Lower leg skin (tissue), 4 donors: ENCODE data around the gene MAP2K1. TPM values are rescaled to one million over a fixed set of nuclear protein-coding genes. Genes with fewer than 3 reads are reported as not detected.

Source experiments
- DNase-seq, 2 donors: peaks; one replicate each; pipeline ENCODE4 v3.0.0-alpha.2; 2019; ENCODE audit warnings: low spot score in 2 of 2
- H3K4me3 ChIP-seq: fragments of 200-600 bp; sonication (generic); 2 replicates; pipeline ENCODE4 v1.5.1; 2017; ENCODE audit warnings: mild to moderate bottlenecking, low read depth; ENCODE audit not compliant: poor library complexity, severe bottlenecking
- POLR2A ChIP-seq, 2 donors: fragments of 450-650 bp; IDR thresholded peaks; one replicate each; pipeline ENCODE4 v1.6.1; 2016 to 2017; ENCODE audit warnings: antibody characterized with exemption in 2 of 2, mild to moderate bottlenecking in 1 of 2, moderate library complexity in 1 of 2
- WGBS, 2 donors: methylation state at CpG; one replicate each; pipeline ENCODE4 v1.1.5; 2018; 5-methylcytosine and 5-hydroxymethylcytosine counted together
- intact Hi-C: fragments of 100-400 bp; cut with DNase I; formaldehyde crosslinking; loops from one replicate; pipeline ENCODE4 v1.15.0; 2023; ENCODE audit warnings: low total_unique reads
- total RNA-seq, 4 donors: library from RNA; depleted of rRNA; stranded (reverse); fragments of >200 nt; gene quantifications; one replicate each; pipeline ENCODE4 v1.1.0, GENCODE V29; 2016
- TF ChIP-seq, protein P1 (sequence below), 3 donors: fragments of 450-650 bp; IDR thresholded peaks; one replicate each; pipeline ENCODE4 v1.5.1; 2016; ENCODE audit warnings: antibody characterized with exemption in 3 of 3, mild to moderate bottlenecking in 3 of 3, moderate library complexity in 2 of 3

Gene MAP2K1
- total RNA-seq, 4 donors from 2014 or later, result 19.1 to 38.1 (median 26.7) TPM

DNA sequence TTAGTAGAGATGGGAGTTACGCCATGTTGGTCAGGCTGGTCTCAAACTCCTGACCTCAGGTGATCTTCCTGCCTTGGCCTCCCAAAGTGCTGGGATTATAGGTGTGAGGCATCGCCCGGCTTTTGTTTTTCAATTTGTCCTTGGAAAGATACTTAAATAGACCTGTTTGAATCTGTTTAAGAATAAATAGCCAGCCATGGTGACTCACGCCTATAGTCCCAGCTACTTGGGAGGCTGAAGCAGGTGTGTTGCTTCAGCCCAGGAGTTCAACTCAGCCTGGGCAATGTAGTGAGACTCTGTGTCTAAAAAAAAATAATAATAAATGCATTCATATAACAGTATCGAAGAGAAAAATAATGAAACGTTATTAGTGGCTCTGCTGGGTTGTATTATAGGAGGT is 93.6 kb downstream of the MAP2K1 start:
- 87% methylated on average over 6 of the region's 6 CpGs for WGBS, 2 donors
- DNase-seq, result peak in 1 of 2 donors; percentile 56
- H3K4me3 ChIP-seq, result no peak overlapping the region
- intact Hi-C loops, result no loop called here
- TF ChIP-seq, protein P1, sequence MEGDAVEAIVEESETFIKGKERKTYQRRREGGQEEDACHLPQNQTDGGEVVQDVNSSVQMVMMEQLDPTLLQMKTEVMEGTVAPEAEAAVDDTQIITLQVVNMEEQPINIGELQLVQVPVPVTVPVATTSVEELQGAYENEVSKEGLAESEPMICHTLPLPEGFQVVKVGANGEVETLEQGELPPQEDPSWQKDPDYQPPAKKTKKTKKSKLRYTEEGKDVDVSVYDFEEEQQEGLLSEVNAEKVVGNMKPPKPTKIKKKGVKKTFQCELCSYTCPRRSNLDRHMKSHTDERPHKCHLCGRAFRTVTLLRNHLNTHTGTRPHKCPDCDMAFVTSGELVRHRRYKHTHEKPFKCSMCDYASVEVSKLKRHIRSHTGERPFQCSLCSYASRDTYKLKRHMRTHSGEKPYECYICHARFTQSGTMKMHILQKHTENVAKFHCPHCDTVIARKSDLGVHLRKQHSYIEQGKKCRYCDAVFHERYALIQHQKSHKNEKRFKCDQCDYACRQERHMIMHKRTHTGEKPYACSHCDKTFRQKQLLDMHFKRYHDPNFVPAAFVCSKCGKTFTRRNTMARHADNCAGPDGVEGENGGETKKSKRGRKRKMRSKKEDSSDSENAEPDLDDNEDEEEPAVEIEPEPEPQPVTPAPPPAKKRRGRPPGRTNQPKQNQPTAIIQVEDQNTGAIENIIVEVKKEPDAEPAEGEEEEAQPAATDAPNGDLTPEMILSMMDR (IDR thresholded peaks at IDR 0.05), result no peak
- TF ChIP-seq POLR2A (IDR thresholded peaks at IDR 0.05), result no peak

DNA sequence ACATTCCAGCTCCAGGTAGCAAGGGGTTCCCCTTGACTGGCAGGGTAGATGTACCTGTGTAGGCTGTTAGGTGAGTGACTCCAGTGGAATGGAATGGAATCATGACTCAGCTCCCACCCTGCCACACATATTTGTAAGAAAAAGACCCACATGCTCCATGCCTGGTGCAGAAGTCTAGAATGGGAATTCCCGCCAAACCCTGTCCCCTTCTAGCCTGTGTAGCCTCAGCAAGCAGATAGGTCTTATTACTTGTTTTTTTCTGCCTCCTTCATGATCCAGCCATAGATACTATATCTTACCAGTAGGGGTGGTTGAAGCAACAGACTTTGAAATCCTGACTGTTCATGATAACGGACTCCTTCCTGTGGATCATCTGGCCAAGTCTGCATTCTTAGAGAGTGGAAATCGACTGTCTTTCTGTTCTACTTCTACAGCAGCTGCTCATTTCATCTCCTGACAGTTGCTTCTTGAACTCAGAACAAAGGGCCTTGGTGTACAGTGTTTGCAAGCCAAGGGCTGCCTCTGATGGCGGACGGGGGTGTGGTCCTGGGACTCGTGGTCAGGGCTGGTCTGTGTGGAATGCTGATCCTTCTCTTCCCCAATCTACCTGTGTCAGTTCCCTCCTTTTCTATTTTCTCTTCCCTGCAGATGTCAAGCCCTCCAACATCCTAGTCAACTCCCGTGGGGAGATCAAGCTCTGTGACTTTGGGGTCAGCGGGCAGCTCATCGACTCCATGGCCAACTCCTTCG is 94.6 kb downstream of the MAP2K1 start:
- no peak for DNase-seq
- H3K4me3 ChIP-seq, result no peak overlapping the region
- WGBS, 2 donors, result 90 to 94% methylated on average over 10 of the region's 10 CpGs
- intact Hi-C loops, result no loop called here
- TF ChIP-seq POLR2A (IDR thresholded peaks at IDR 0.05), result no peak
- TF ChIP-seq, protein P1 (IDR thresholded peaks at IDR 0.05), result no peak

- H3K4me3 ChIP-seq, result no peak overlapping the region
- no peak for TF ChIP-seq POLR2A (IDR thresholded peaks at IDR 0.05)
- TF ChIP-seq, protein P1 (IDR thresholded peaks at IDR 0.05), result no peak
- intact Hi-C loops, result no loop called here
- 90 to 93% methylated on average over 9 of the region's 9 CpGs for WGBS, 2 donors
- DNase-seq, result no peak
Measured at GRCh38 chr15:66482539-66482938, 95.8 kb downstream of the MAP2K1 start.

DNA sequence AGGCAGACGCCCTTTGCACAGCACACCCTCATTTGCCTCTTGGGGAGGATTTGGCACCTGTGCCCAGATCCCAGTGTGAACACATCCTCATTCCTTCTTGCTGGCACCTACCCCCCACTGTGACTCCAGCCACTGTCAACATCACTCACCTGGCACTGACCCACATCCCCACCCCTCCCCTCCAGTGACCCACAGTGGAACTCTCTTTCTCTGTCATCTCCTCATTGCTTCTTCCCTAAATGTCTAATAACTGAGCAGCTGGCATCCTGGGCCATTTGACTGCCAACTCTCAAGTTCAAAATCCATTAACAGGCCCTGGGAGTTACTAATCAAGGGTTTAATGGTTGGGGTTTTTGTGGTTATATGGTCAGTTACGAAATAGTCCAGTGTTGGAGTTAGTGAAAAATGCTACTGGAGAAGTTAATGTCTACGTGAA is 96.4 kb downstream of the MAP2K1 start:
- DNase-seq, result no peak
- intact Hi-C loops, result no loop called here
- no peak for TF ChIP-seq POLR2A (IDR thresholded peaks at IDR 0.05)
- TF ChIP-seq, protein P1 (IDR thresholded peaks at IDR 0.05), result no peak
- H3K4me3 ChIP-seq, result no peak overlapping the region
- 74 to 76% methylated on average over 3 of the region's 3 CpGs for WGBS, 2 donors

- intact Hi-C loops, result no loop called here
- peak in 1 of 2 donors; percentile 60 for DNase-seq
- 98 to 100% methylated on average over 5 of the region's 5 CpGs for WGBS, 2 donors
- no peak overlapping the region for H3K4me3 ChIP-seq
- no peak for TF ChIP-seq POLR2A (IDR thresholded peaks at IDR 0.05)
- TF ChIP-seq, protein P1 (IDR thresholded peaks at IDR 0.05), result no peak
Measured at GRCh38 chr15:66484539-66485112, 97.9 kb downstream of the MAP2K1 start.
